Astrocyte of the cerebellum (primary cell): ENCODE data around the gene ZRANB1.

ENCODE experiments used
- DNase-seq: peaks from one replicate; pipeline ENCODE4 v3.0.0-alpha.2; 2011; ENCODE audit warnings: low read depth
- H3K4me3 ChIP-seq: 2 replicates; pipeline ENCODE4 v1.5.1; 2011; ENCODE audit warnings: mild to moderate bottlenecking, low read depth, low read length, moderate library complexity
- CTCF ChIP-seq: IDR thresholded peaks from 2 replicates; pipeline ENCODE4 v1.5.1; 2012; ENCODE audit warnings: low read length, low read depth, moderate library complexity, mild to moderate bottlenecking; ENCODE audit errors: missing control alignments
- in situ Hi-C: cut with HindIII; loops from 2 replicates; pipeline ENCODE4 v1.10.0; 2017; ENCODE audit warnings: low sequenced_read_pairs

The ZRANB1 gene

GRCh38 chr10:124952123-124952522 lies 10.2 kb downstream of the ZRANB1 start:
- in situ Hi-C loops, result no loop called here
- no peak for DNase-seq
- TF ChIP-seq CTCF, result no peak
- no peak overlapping the region for H3K4me3 ChIP-seq

GRCh38 chr10:124953421-124953820 lies 11.5 kb downstream of the ZRANB1 start:
- in situ Hi-C loops, result no loop called here
- DNase-seq, result no peak
- TF ChIP-seq CTCF, result no peak
- no peak overlapping the region for H3K4me3 ChIP-seq

GRCh38 chr10:124955243-124955642 lies 13.3 kb downstream of the ZRANB1 start:
- in situ Hi-C loops, result no loop called here
- no peak overlapping the region for H3K4me3 ChIP-seq
- no peak for DNase-seq
- TF ChIP-seq CTCF, result no peak

- H3K4me3 ChIP-seq, result no peak overlapping the region
- DNase-seq, result no peak
- in situ Hi-C loops, result no loop called here
- TF ChIP-seq CTCF, result no peak
Measured at GRCh38 chr10:124955868-124956267, 13.9 kb downstream of the ZRANB1 start.

- in situ Hi-C loops, result no loop called here
- TF ChIP-seq CTCF, result no peak
- H3K4me3 ChIP-seq, result no peak overlapping the region
- DNase-seq, result no peak
Measured at GRCh38 chr10:124956764-124957163, 14.8 kb downstream of the ZRANB1 start.

- DNase-seq, result no peak
- TF ChIP-seq CTCF, result no peak
- in situ Hi-C loops, result no loop called here
- no peak overlapping the region for H3K4me3 ChIP-seq
Measured at GRCh38 chr10:124957404-124957947, 15.6 kb downstream of the ZRANB1 start.

- no peak for DNase-seq
- in situ Hi-C loops, result no loop called here
- no peak for TF ChIP-seq CTCF
- H3K4me3 ChIP-seq, result no peak overlapping the region
Measured at GRCh38 chr10:124959564-124959963, 17.6 kb downstream of the ZRANB1 start.
